DMS 273 treated with DMSO at 0.1 percent for 48 hours (cell line): Measurements from ENCODE around the gene ELOVL1.
A peak's percentile ranks its signal among the peaks of the same experiment; 100 is the strongest.
"Not testable (repeated sequence)": the region's sequence is repeated elsewhere in the genome, so short reads cannot be mapped to it uniquely, and the experiment has no call there.

Source experiments
- DNase-seq: peaks from one replicate; lab custom pipeline; 2025; lab: John Stamatoyannopoulos, UW

ELOVL1 gene

GRCh38 chr1:43367904-43368645 lies at the start of gene ELOVL1:
ELOVL1 (minus strand) TSS chr1:43368011; CDS start chr1:43365609, 2,402 bp downstream.
- DNase-seq: peak; percentile 54

- DNase-seq: no peak
Measured at GRCh38 chr1:43415901-43416300, 48.1 kb upstream of the ELOVL1 start.

DNA sequence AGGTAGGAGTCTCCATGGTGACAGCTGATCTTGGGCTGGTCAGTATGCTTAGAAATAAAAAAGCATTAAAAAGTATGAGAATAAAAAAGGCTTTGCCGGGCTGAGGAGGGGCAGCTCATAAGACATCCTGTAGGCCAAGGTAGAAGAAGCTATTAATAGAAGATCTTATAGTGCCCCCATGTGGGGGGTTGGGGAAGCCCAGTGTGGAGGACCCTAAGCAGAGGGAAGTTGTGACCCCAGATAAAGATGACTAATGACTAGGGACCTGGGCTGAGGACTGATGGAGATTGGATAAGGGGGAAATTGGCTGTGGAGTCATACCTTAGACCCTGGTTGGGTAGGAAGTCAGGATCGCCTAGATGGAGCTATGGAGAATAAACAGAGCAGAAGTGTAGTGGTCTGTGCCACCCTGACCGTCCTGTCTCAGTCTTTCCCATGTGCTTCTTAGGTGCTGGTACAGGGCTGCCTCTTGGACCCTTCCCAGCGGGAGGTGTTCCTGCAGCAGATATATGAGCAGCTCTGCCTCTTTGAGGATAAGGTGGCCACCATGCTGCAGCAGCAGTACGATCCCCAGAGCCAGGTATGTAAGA lies 46.9 kb upstream of the ELOVL1 start:
- DNase-seq: peak; percentile 33

DNA sequence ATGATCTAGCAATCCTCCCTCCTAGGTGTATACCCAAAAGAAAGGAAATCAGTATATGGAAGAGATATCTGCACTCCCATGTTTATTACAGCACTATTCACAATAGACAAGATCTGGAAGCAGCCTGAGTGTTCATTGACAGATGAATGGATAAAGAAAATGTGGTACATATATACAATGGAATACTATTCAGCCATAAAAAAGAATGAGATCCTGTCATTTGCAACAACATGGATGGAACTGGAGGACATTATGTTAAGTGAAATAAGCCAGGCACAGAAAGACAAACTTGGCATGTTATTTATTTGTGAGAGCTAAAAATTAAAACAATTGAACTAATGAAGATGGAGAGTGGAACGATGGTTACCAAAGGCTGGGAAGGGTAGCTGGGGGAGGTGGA lies 45.6 kb upstream of the ELOVL1 start:
- not testable (repeated sequence) for DNase-seq

- DNase-seq: no peak
Measured at GRCh38 chr1:43410571-43410970, 42.8 kb upstream of the ELOVL1 start.

DNA sequence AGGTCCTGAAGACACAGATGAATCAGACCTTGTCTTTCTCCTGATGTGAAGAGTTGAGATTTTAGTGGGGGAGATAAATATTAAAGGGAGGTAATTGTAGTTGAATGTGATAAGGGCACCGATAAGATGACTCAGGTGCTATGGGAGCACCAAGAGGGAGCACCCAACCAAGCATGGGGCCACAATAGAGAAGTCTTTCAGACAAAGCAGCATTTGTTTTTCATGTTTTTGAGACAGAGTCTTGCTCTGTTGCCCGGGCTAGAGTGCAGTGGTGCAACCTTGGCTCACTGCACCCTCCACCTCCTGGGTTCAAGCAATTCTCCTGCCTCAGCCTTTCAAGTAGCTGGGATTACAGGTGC lies 38.0 kb upstream of the ELOVL1 start:
- no peak for DNase-seq

DNA sequence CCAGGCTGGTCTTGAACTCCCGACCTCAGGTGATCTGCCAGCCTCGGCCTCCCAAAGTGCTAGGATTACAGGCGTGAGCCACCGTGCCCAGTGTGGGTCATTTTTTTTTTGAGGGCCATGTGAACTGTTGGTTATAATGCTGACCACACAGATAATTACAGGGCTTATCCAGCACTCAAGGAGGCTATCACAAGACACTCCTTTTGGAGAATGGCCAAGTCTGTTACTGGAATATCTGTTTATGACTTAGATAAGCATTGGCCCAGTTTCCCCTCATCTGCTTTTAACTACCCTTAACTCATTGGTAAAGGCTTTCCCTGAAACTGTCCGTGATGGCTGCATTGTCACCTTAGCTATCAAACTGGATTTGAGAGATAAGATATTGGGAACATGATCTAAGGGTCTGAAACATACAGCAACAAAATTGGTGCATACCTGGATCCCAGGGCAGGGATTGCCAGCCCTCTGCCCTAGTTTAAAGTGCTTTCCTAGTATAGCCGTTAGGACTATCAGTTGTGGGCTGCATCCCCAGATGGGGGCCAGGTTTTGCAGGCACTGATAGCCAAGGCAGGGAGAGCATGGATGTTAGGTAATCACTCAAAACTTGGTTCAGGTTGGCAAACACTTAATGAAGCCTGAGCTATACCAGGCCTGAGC lies 37.5 kb upstream of the ELOVL1 start:
- DNase-seq: no peak

GRCh38 chr1:43404353-43404752 lies 36.5 kb upstream of the ELOVL1 start:
- no peak for DNase-seq

GRCh38 chr1:43402089-43402865 lies 34.5 kb upstream of the ELOVL1 start:
- DNase-seq: no peak

DNA sequence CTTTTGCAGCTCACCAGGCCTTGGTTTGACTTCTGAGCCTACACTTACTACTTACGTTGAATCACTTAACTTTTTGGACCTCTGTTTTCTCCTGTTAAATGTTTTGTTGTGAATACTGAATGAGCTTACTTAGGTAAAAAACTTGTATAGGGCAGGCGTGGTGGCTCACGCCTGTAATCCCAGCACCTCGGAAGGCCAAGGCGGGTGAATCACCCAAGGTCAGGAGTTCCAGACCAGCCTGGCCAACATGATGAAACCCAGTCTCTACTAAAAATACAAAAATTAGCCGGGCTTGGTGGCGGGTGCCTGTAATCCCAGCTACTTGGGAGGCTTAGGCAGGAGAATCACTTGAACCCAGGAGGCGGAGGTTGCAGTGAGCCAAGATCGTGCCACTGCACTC lies 32.6 kb upstream of the ELOVL1 start:
- DNase-seq: not testable (repeated sequence)

DNA sequence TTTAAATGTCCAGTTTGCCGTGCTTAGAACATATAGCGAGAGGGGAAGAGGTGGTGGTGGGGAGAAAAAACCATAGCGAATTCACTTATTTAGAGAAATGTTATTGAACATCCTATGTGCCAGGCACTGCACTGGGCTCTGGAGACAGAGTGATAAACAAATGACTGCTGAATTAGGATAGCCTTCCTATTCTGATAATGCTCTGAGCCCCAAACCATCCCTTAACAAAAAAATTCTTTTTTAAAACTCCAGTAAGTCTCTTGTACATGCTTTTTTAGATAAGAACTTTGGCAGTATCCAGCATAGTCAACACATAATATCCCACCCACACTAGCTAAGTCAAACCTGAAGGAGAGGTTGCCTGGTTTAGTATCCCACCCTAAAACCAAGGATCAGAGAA lies 30.4 kb upstream of the ELOVL1 start:
- DNase-seq: no peak

GRCh38 chr1:43396059-43396458 lies 28.2 kb upstream of the ELOVL1 start:
- no peak for DNase-seq

GRCh38 chr1:43395523-43395922 lies 27.7 kb upstream of the ELOVL1 start:
- no peak for DNase-seq

GRCh38 chr1:43392702-43393101 lies 24.9 kb upstream of the ELOVL1 start:
- no peak for DNase-seq

DNA sequence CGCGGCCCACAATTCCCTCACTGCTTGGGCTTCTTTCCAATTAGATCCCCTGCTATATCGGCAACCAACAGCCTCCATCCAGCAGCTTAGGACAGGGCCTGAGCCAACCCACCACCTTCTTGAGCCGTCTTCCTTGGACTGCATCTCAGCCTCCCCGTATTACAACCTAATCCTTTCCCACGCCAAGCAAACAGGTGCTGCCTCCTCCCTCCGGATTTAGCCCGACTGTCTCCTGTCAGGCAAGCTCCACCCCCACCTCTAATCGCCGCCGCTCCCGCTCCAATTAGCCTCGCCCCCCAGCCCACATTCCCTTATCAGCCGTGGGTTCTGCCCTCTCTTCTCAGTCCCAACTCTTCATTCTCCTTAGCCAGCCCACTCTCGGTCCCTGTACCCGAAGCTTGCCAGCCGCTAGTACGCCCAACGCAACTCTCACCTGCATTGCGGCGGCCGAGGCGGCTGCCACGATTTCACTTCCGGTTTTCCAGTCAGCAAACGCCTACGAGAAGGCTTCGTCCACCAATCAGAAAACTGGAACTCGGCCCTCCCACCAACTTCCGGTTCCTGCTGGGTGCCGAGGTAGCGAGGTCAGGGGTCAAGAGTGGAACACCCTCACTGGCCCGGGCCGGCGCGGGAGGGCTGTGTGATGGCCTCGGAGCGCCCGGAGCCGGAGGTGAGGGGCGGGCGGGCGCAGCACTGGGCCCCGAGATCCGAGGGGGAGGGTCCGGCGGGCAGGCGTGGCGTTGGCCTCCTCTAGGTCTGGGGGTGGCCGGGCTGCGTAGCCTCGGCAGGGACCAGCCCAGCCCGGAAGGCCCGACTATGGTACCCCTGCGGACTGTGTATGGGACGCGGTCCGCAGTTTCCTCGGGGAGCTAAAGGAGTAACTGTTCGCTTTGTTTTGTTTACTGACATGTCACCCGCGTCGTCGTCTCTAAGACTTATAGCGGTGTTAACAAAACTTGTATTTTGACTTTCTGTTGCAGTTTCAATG lies 21.8 kb upstream of the ELOVL1 start, which contains the start of the genes MED8 and SZT2:
MED8 (minus strand) TSS at position 475 of the 988 bp plus-strand sequence; CDS start at position 439, 36 bp downstream.
SZT2 (plus strand) TSS at position 574 of the 988 bp plus-strand sequence; CDS start at position 644, 70 bp downstream.
- DNase-seq: peak; percentile 76

- no peak for DNase-seq
Measured at GRCh38 chr1:43388613-43389012, 20.8 kb upstream of the ELOVL1 start.

- no peak for DNase-seq
Measured at GRCh38 chr1:43387976-43388599, 20.3 kb upstream of the ELOVL1 start.

GRCh38 chr1:43386676-43387075 lies 18.9 kb upstream of the ELOVL1 start:
- DNase-seq: no peak

GRCh38 chr1:43383449-43383848 lies 15.6 kb upstream of the ELOVL1 start:
- DNase-seq: no peak

DNA sequence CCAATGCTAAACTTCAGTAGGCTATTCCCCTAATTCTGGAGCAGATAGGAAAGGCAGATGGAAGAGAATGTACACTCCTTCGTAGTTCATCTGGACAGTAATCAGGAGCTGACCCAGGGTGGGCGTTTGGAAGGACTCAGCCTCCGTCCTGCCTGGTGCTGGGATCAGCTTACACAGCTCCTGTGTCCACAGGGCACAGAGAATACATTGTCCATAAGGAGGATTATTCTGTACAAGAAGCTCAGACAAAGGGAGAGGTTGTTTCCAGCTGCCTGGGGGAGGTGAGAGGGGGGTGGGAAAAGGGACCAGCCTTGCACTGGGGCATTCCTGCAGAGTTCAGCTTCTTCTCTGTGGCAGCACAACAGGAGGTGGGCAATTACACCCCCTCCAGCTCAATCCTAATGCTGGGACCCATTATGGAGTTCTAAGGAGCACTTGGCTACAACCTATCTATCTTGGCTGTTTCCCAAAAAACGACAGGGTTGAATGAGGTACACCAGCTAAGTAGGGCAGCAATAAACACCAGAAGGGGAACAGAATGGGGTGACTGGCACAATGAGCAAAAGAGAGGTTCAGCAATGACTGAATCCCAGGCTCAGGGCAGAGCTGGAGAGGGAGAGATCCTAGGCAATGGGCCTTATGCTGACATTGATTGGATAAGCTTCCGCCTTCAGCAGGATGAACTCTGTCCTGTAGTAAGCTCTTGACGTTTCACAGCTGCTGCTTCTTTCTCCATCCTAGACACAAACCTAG lies 14.4 kb upstream of the ELOVL1 start:
- DNase-seq: no peak
